K562 (cell line): ENCODE measurements around the gene HRAS. TPM values are rescaled to one million over a fixed set of nuclear protein-coding genes. Genes with fewer than 3 reads are reported as not detected.
A peak's percentile ranks its signal among the peaks of the same experiment; 100 is the strongest.

Experiments used
- MGA ChIP-seq: fragments of 450-650 bp; IDR thresholded peaks from 2 replicates; pipeline ENCODE4 v1.6.1; 2016; ENCODE audit warnings: mild to moderate bottlenecking, moderate library complexity
- NFRKB ChIP-seq: fragments of 450-650 bp; IDR thresholded peaks from 2 replicates; pipeline ENCODE4 v1.6.1; 2016; ENCODE audit warnings: low read depth
- RBFOX2 ChIP-seq: fragments of 200-400 bp; formaldehyde crosslinking; IDR thresholded peaks from 2 replicates; pipeline ENCODE4 v1.6.1; 2017; ENCODE audit warnings: low read depth, mild to moderate bottlenecking, low read length, moderate library complexity
- RBM22 ChIP-seq: fragments of 200-400 bp; formaldehyde crosslinking; IDR thresholded peaks from 2 replicates; pipeline ENCODE4 v1.6.1; 2018; ENCODE audit warnings: low read length, low read depth; ENCODE audit not compliant: poor library complexity, severe bottlenecking
- RFX7 ChIP-seq: fragments of 250-450 bp; sonication (Bioruptor Pico); IDR thresholded peaks from 2 replicates; pipeline ENCODE4 v1.5.1; 2021; ENCODE audit warnings: mild to moderate bottlenecking
- SMARCB1 ChIP-seq: IDR thresholded peaks from 2 replicates; pipeline ENCODE4 v1.6.1; 2011; ENCODE audit warnings: improper control_type of control experiment, low read depth; ENCODE audit not compliant: insufficient read length
- ZNF277 ChIP-seq: fragments of 250-450 bp; sonication (Bioruptor Pico); IDR thresholded peaks from 2 replicates; pipeline ENCODE4 v1.8.0; 2022; ENCODE audit warnings: inconsistent platforms, mild to moderate bottlenecking, moderate library complexity, borderline replicate concordance
- ZNF354B ChIP-seq: fragments of 250-450 bp; sonication (Bioruptor Pico); IDR thresholded peaks from 2 replicates; pipeline ENCODE4 v1.4.0; 2020
- ZNF589 ChIP-seq: fragments of 200-800 bp; sonication (Bioruptor generic); IDR thresholded peaks from 2 replicates; pipeline ENCODE4 v1.6.1; 2016; ENCODE audit warnings: low read depth, missing genetic modification characterization, missing compliant biosample characterization
- polyA plus RNA-seq, 8 experiments: library from polyadenylated mRNA; depleted of rRNA in 4 of 8; stranded (reverse) in 5 of 8; unstranded in 3 of 8; fragments of >200 nt; fragmentation: Nextera tagmentation in 2 of 8; fragmentation: Illumina TruSeq in 1 of 8; extraction: Ambion mirVana in 2 of 8; extraction: Trizol in 1 of 8; gene quantifications; 2 replicates each; pipeline versions ENCODE4 v1.2.1 to v1.2.3, GENCODE V29; 2011 to 2014; ENCODE audit warnings: inconsistent platforms in 1 of 8, missing spikeins in 1 of 8
- total RNA-seq, 7 experiments: library from RNA; depleted of rRNA in 6 of 7; stranded (reverse); fragments of >200 nt in 6 of 7; fragmentation: Illumina TruSeq in 2 of 7; extraction: Trizol in 2 of 7; gene quantifications; 2 replicates each; pipeline versions ENCODE4 v1.2.1 to v1.2.3, GENCODE V29; 2011 to 2021; ENCODE audit warnings: low replicate concordance in 1 of 7
- TF ChIP-seq, protein P1 (sequence below): fragments of 250-450 bp; sonication (Bioruptor Pico); IDR thresholded peaks from 2 replicates; pipeline ENCODE4 v1.4.0; 2020; ENCODE audit warnings: mild to moderate bottlenecking, moderate library complexity
- TF ChIP-seq, protein P2 (sequence below): sonication (generic); formaldehyde crosslinking; IDR thresholded peaks from 2 replicates; pipeline ENCODE4 v1.8.1; 2023; ENCODE audit warnings: mild to moderate bottlenecking, missing genetic modification reagents

HRAS gene
- total and polyA plus RNA-seq, 9 of the 15 experiments (the other 6 are each of a cell fraction or from before 2014, with no cell fraction given): 2.8 to 73.5 (median 29.6) TPM

- TF ChIP-seq, protein P1, sequence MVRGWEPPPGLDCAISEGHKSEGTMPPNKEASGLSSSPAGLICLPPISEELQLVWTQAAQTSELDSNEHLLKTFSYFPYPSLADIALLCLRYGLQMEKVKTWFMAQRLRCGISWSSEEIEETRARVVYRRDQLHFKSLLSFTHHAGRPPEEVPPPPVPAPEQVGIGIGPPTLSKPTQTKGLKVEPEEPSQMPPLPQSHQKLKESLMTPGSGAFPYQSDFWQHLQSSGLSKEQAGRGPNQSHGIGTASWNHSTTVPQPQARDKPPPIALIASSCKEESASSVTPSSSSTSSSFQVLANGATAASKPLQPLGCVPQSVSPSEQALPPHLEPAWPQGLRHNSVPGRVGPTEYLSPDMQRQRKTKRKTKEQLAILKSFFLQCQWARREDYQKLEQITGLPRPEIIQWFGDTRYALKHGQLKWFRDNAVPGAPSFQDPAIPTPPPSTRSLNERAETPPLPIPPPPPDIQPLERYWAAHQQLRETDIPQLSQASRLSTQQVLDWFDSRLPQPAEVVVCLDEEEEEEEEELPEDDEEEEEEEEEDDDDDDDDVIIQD (CRISPR knock-in tag): no peak
- TF ChIP-seq, protein P2, sequence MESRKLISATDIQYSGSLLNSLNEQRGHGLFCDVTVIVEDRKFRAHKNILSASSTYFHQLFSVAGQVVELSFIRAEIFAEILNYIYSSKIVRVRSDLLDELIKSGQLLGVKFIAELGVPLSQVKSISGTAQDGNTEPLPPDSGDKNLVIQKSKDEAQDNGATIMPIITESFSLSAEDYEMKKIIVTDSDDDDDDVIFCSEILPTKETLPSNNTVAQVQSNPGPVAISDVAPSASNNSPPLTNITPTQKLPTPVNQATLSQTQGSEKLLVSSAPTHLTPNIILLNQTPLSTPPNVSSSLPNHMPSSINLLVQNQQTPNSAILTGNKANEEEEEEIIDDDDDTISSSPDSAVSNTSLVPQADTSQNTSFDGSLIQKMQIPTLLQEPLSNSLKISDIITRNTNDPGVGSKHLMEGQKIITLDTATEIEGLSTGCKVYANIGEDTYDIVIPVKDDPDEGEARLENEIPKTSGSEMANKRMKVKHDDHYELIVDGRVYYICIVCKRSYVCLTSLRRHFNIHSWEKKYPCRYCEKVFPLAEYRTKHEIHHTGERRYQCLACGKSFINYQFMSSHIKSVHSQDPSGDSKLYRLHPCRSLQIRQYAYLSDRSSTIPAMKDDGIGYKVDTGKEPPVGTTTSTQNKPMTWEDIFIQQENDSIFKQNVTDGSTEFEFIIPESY (CRISPR knock-in tag): no peak
- TF ChIP-seq ZNF277 (no peak), RBFOX2 (peak; percentile 32; the same call in 1 of the 2 replicates), ZNF354B (no peak), MGA (no peak), NFRKB (no peak), RBM22 (no peak), SMARCB1 (no peak), RFX7 (no peak), ZNF589 (CRISPR knock-in tag) (no peak)
Measured at GRCh38 chr11:551596-551995, 16.2 kb upstream of the HRAS start (continued).
